HG03175 (cell line): ENCODE results near the gene ARHGEF7.

ENCODE experiments used
- ATAC-seq: cut with Tn5 transposase; IDR thresholded peaks from one replicate; pipeline ENCODE4 v1.9.1; 2021; ENCODE audit warnings: mild to moderate bottlenecking, moderate library complexity; ENCODE audit not compliant: unreplicated experiment

The ARHGEF7 gene

GRCh38 chr13:111319998-111320911 lies 205.1 kb downstream of the ARHGEF7 start, which contains the start of gene TEX29:
Gene TEX29, plus strand, starts transcription at chr13:111320642. Its CDS starts 249 bp downstream, at chr13:111320891.
- ATAC-seq = no peak

GRCh38 chr13:111322001-111322915 lies 207.1 kb downstream of the ARHGEF7 start:
- ATAC-seq = no peak

- no peak for ATAC-seq
These were observed 207.8 kb downstream of the ARHGEF7 start for GRCh38 chr13:111322916-111323331.

- ATAC-seq = no peak
These were observed 208.4 kb downstream of the ARHGEF7 start for GRCh38 chr13:111323549-111323948.

GRCh38 chr13:111323950-111324651 lies 209.0 kb downstream of the ARHGEF7 start:
- no peak for ATAC-seq

GRCh38 chr13:111324736-111325135 lies 209.6 kb downstream of the ARHGEF7 start:
- ATAC-seq = no peak

GRCh38 chr13:111325146-111325890 lies 210.2 kb downstream of the ARHGEF7 start:
- no peak for ATAC-seq

- ATAC-seq = no peak
These were observed 211.0 kb downstream of the ARHGEF7 start for GRCh38 chr13:111325941-111326620.

GRCh38 chr13:111326621-111326965 lies 211.5 kb downstream of the ARHGEF7 start:
- ATAC-seq = no peak

GRCh38 chr13:111326981-111327642 lies 212.0 kb downstream of the ARHGEF7 start:
- no peak for ATAC-seq

GRCh38 chr13:111327730-111328573 lies 212.8 kb downstream of the ARHGEF7 start:
- ATAC-seq = no peak

GRCh38 chr13:111328574-111329410 lies 213.7 kb downstream of the ARHGEF7 start:
- ATAC-seq = no peak

- ATAC-seq = no peak
These were observed 214.5 kb downstream of the ARHGEF7 start for GRCh38 chr13:111329641-111330040.

GRCh38 chr13:111330066-111330610 lies 215.0 kb downstream of the ARHGEF7 start:
- no peak for ATAC-seq

- ATAC-seq = no peak
These were observed 220.2 kb downstream of the ARHGEF7 start for GRCh38 chr13:111335298-111335697.

- ATAC-seq = no peak
These were observed 221.6 kb downstream of the ARHGEF7 start for GRCh38 chr13:111336666-111337065.

- no peak for ATAC-seq
These were observed 222.1 kb downstream of the ARHGEF7 start for GRCh38 chr13:111337206-111337605.
